ENCODE results near the gene ATP11A. TPM values are rescaled to one million over a fixed set of nuclear protein-coding genes. Genes with fewer than 3 reads are reported as not detected.

ATP11A gene
- total and polyA plus RNA-seq, 9 of the 15 experiments (the other 6 are each of a cell fraction or from before 2014, with no cell fraction given), result 0.38 to 34.2 (median 4.2) TPM

- no TSS peak for BruUV-seq (replicated peaks)
- no peaks in the 10 kb centered on the region; the same call in 1 of the 3 replicates for H3K79me2 ChIP-seq (ENCODE audit: control insufficient read depth, insufficient read depth, low read length)
- H3K9me1 ChIP-seq (ENCODE audit: control insufficient read depth, insufficient read depth, low read length), result no peaks in the 10 kb centered on the region
- DNase-seq (ENCODE audit: extremely low read depth in 1 of 4, low spot score in 3 of 4) (no peak), FAIRE-seq (no peak), ATAC-seq (no peak)
- in situ Hi-C loops (cut with MboI), result no loop called here
- H3K27ac ChIP-seq (ENCODE audit: extremely low read depth, low read depth, low read length), result no peak overlapping the region
- no peak overlapping the region for H3K9ac ChIP-seq (ENCODE audit: insufficient read depth in 1 of 2, low read depth in 2 of 2, low read length in 2 of 2)
- peaks cover 0 to 5% of the 10 kb centered on the region in 2 experiments; a peak in 1 of 5 replicates for H3K4me1 ChIP-seq (replicated peaks in 1 of 2; ENCODE audit: control insufficient read depth in 2 of 2, insufficient read depth in 2 of 2, low read length in 2 of 2)
- H3K27me3 ChIP-seq (ENCODE audit: control insufficient read depth in 2 of 2, insufficient read depth in 2 of 2, low read length in 2 of 2), result no peaks in the 10 kb centered on the region
- ChIA-PET POLR2A (no interaction called here), CTCF (ENCODE audit: low intra/inter-chr PET ratio) (no interaction called here)
- H4K20me1 ChIP-seq (replicated peaks; ENCODE audit: control insufficient read depth, insufficient read depth, low read length), result no peaks in the 10 kb centered on the region
- no peaks in the 10 kb centered on the region for H3K9me3 ChIP-seq (replicated peaks; ENCODE audit: control insufficient read depth, insufficient read depth, low read depth, low read length)
- WGBS (ENCODE audit: insufficient coverage, low coverage, missing lambda C conversion rate), result 96% methylated on average over 6 of the region's 7 CpGs
- no peak overlapping the region for H3K4me3 ChIP-seq
- no peaks in the 10 kb centered on the region; the same call in 2 of the 3 replicates for H3K36me3 ChIP-seq (ENCODE audit: control insufficient read depth, insufficient read depth, low read length)
- H2AFZ ChIP-seq (ENCODE audit: low read depth, low read length), result no peak overlapping the region
- H3K4me2 ChIP-seq (ENCODE audit: insufficient read depth, low read length), result no peak overlapping the region
- intact Hi-C loops (cut with micrococcal nuclease), result no loop called here
- TF ChIP-seq MEF2A (IDR thresholded peaks at IDR 0.05; ENCODE audit: control insufficient read depth, low read depth, low read length) (no peak), ZNF133 (CRISPR knock-in tag; IDR thresholded peaks at IDR 0.05) (no peak), NELFE (IDR thresholded peaks at IDR 0.05; ENCODE audit: insufficient read depth, insufficient read length) (no peak), NR0B1 (IDR thresholded peaks at IDR 0.05; ENCODE audit: partially characterized antibody) (no peak), ZNF311 (CRISPR knock-in tag; IDR thresholded peaks at IDR 0.05) (no peak), HMBOX1 (IDR thresholded peaks at IDR 0.05) (no peak), HDAC3 (IDR thresholded peaks at IDR 0.05; ENCODE audit: borderline replicate concordance, partially characterized antibody) (no peak), TAF1 (IDR thresholded peaks at IDR 0.05; ENCODE audit: control insufficient read depth, extremely low read depth, insufficient read depth, low read length, severe bottlenecking) (no peak), CCAR2 (IDR thresholded peaks at IDR 0.05; ENCODE audit: low read depth, low read length) (no peak), TAF7 (tag; IDR thresholded peaks at IDR 0.05) (no peak), TSC22D4 (tag; IDR thresholded peaks at IDR 0.05) (no peak), SIN3B (IDR thresholded peaks at IDR 0.05; ENCODE audit: low read depth) (no peak), ILK (tag; IDR thresholded peaks at IDR 0.05; ENCODE audit: borderline replicate concordance, low read depth) (no peak), ZMIZ1 (IDR thresholded peaks at IDR 0.05; ENCODE audit: low read depth in 2 of 2, low read length in 2 of 2) (no peak), ZNF717 (CRISPR knock-in tag; IDR thresholded peaks at IDR 0.05) (no peak), RBM22 (IDR thresholded peaks at IDR 0.05; ENCODE audit: low read depth, low read length, poor library complexity, severe bottlenecking) (no peak)
- TF ChIP-seq, protein P1, sequence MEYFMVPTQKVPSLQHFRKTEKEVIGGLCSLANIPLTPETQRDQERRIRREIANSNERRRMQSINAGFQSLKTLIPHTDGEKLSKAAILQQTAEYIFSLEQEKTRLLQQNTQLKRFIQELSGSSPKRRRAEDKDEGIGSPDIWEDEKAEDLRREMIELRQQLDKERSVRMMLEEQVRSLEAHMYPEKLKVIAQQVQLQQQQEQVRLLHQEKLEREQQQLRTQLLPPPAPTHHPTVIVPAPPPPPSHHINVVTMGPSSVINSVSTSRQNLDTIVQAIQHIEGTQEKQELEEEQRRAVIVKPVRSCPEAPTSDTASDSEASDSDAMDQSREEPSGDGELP (CRISPR knock-in tag; IDR thresholded peaks at IDR 0.05; ENCODE audit: borderline replicate concordance), result no peak
These were observed 66.2 kb downstream of the ATP11A start for GRCh38 chr13:112756081-112756480.
